Measurements from ENCODE around the gene YPEL1.
"Not testable (repeated sequence)": the region's sequence is repeated elsewhere in the genome, so short reads cannot be mapped to it uniquely, and the experiment has no call there.

YPEL1 gene

GRCh38 chr22:21720191-21720859 lies 15.3 kb downstream of the YPEL1 start:
- DNase-seq = not testable (repeated sequence)

- no peak for DNase-seq
These were observed 16.6 kb downstream of the YPEL1 start for GRCh38 chr22:21719024-21719423.

GRCh38 chr22:21718499-21718898 lies 17.1 kb downstream of the YPEL1 start:
- DNase-seq = no peak

DNA sequence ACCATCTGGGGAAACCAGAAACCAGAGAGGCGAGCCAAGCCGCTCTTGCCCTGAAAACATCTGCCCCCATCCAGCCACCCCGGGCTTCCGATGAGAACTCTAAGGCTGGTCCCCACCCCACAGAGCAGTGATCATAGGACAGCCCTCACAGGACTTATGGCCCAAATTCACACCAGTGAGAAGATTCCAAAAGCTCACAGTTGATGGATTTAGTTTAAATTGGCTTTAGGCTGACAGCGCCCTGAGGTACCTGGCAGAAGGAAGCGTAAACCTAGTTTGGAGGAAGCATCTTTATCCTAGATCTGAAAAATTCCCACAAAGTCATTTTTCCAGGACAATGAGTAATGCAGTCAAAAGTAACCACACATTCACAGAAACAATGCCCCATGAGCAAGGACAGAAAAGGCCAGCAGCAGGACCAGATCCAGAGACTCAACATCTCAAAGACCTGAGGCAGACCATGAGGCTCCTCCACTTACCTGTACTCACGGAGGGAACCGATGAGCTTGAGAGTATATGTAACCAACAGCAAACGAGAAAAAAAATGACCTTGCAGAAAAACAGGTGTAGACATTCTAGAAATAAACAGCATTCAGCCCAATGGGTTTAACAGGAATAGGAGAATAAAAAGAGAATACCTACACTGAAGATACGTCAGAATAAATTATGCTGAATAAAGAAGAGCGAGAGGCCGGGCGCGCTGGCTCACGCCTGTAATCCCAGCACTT lies 19.0 kb downstream of the YPEL1 start:
- not testable (repeated sequence) for DNase-seq

GRCh38 chr22:21714786-21715185 lies 20.8 kb downstream of the YPEL1 start:
- no peak for DNase-seq

DNA sequence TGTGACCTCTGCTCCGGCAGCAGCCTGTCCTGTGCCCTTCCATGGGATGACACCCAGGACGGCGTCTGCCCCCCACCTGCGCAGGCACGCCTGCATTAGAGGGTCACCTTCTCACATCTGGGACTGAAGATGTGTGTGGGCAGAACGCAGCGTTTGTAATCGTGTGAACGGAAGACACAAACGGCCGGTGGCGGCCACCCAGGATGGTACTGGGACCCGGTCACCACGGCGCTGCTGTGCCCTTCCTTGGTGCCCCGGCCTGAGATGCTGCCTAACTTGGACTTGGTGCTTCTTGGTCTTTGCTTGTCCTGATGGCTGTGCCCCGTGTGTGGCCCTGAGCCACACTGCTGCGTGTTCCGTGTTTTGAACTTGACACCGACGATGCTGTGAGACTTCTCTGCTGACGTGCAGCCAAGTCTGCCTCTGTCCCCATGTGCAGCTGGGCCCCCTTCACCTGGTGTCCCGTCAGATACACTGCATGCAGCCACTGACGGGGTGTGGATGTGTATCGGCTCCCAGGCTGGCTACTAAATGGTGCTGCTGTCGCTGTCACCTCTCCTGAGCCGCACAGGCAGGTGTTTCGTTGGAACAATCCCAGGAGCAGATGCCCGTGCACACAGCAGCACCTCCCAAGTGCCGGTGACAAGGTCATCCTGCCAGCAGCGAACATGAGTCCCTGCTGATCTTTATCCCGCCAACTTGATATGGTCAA lies 21.4 kb downstream of the YPEL1 start:
- DNase-seq = no peak

DNA sequence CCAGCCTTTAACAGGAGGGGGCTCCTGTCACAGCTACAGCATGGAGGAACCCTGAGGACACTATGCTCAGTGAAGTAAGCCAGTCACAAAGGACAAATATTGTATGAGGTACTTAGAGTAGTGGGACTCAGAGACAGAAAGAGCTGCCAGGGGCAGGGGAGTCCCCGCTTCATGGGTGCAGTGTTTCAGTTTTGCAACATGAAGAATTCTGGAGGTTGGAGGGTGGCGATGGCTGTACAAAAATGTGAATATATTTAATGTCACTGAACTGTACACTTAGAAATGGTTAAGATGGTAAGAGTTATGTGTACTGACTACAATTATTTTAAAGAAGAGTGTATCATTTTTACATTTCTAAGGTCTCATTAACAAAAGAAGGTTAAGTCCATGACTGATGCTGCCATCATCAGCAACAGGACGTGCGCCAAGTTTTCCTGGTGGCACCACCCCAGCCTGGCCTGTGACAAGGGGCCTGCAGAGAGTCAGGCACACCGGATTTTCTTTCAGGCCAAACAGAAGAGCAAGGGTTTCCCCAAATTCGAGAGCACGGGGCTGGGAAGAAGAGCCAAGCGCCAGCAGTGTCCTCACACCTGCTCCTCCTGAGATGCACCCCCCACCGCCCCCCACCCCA lies 22.1 kb downstream of the YPEL1 start:
- no peak for DNase-seq

- DNase-seq = peak; percentile 49
These were observed 22.7 kb downstream of the YPEL1 start for GRCh38 chr22:21712751-21713427.

DNA sequence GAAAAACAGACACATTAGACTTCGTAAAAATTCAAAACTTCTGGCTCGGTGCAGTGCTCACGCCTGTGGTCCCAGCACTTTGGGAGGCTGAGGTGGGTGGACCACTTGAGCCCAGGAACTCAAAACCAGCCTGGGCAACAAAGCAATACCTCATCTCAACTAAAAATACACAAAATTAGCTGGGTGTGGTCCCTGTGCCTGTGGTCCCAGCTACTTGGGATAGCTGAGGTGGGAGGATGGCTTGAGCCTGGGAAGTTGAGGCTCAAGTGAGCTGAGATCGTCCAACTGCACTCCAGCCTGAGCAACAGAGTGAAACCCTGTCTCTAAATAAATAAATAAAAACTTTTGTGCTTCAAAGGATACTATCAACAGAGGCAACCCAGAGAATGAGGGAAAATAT lies 23.7 kb downstream of the YPEL1 start:
- no peak for DNase-seq

- no peak for DNase-seq
These were observed 25.4 kb downstream of the YPEL1 start for GRCh38 chr22:21710156-21710555.

DNA sequence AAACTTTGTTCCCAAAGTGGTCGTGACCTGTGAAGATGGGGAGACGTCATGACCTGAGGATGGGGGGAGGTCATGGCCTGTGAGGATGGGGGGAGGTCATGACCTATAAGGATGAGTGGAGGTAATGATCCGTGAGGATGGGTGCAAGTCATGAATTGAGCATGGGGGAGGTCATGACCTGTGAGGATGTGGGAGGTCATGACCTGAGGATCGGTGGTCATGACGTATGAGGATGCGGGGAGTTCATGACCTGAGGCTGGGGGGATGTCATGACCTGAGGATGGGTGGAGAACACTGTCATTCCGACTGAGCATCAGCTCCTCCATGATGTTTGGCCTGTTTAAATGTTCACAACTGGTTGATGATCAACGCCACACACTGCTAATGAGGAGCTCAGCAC lies 25.9 kb downstream of the YPEL1 start:
- no peak for DNase-seq

DNA sequence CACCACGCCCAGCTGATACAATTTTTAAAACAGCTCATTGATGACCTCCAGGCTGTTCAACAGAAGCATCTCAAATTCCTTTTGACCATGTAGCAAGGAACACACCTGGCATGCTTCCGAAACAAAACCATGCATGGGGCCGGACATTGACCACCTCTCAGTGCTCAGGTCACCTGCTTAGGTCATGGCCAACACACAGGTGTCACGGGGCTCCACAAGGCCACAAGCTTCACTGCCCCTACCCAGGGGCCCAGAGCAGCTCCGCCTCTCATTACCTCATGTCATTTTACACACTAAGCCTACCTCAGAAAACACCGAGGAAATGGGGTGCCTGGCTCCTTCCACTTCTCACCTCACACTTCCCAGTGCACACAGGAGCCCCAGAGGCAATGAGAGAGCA lies 26.6 kb downstream of the YPEL1 start:
- no peak for DNase-seq

DNA sequence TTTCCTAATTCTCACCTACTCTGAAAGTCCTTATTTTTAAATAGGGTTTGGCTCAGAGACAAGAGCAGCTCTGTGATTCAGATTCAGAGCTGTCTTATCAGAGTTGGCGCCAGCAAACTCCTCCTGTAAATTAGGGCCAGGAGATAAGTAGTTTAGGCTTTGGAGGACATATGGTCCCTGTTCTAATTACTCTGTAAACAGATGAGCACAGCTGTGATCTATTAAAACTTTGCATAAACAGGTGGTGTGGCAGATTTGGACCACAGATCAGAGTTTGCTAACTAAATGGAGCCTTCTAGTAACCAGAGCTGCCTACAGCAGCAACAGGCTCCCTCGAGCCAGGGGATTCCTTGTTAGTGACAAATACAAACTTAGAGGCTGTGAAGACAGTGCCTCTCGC lies 27.9 kb downstream of the YPEL1 start:
- DNase-seq = peak; percentile 32

- DNase-seq = no peak
These were observed 31.8 kb downstream of the YPEL1 start for GRCh38 chr22:21703684-21704316.

- no peak for DNase-seq
These were observed 32.6 kb downstream of the YPEL1 start for GRCh38 chr22:21702700-21703683.

- DNase-seq = no peak
These were observed 33.5 kb downstream of the YPEL1 start for GRCh38 chr22:21702094-21702493.

DNA sequence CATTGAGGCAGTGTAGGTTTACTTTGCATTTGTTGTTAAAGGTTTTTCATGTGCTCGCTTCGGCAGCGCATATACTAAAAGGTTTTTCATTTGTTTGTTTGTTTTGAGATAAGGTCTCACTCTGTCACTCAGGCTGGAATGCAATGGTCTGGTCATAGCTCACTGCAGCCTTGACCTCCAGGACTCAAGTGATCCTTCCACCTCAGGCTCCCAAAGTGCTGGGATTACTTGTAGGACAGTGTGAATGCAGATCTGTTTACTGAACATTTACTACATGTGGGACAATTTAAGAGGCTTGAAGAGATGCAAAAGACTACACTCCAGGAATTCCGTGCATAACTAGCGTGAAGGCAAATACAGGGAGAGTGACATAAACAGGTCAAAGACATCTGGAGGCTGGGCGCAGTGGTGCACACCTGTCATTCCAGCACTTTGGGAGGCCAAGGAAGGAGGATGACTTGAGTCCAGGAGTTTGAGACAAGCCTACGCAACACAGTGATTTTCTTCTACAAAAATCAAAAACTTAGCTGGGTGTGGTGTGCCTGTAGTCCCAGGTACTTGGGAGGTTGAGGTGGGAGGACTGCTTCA lies 34.1 kb downstream of the YPEL1 start:
- no peak for DNase-seq

- DNase-seq = no peak
These were observed 34.8 kb downstream of the YPEL1 start for GRCh38 chr22:21700822-21701221.

DNA sequence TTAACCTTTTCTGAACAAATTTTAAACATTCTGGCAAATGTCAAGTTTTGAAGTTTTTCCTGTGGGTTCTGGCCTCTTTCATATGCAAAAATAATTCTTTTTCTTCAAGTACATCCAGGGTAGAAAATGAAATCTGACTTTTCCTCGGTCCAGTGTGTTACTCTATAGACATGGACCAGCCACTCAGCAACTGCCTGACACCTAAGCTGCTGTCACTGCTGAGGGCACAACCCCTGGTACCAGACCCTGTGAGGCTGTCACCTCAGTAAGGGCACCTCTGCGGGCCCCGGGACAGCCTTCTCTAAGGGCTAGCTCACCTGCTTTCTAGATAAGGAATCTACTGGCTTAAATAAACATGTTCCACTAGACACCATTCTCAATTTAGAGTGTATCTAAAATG lies 36.0 kb downstream of the YPEL1 start:
- no peak for DNase-seq

GRCh38 chr22:21698430-21699329 lies 36.9 kb downstream of the YPEL1 start:
- no peak for DNase-seq

Data from NCI-H526 treated with DMSO at 0.1 percent for 48 hours (cell line).